Osteoblast (primary cell): ENCODE measurements around the gene POLR2I. TPM values are rescaled to one million over a fixed set of nuclear protein-coding genes. Genes with fewer than 3 reads are reported as not detected.
A peak's percentile ranks its signal among the peaks of the same experiment; 100 is the strongest.

Experiments
- DNase-seq: peaks from one replicate; pipeline ENCODE4 v3.0.0; 2011; ENCODE audit warnings: low spot score, mixed read lengths; ENCODE audit not compliant: insufficient read length; ENCODE audit errors: missing footprints
- H2AFZ ChIP-seq: 2 replicates; pipeline ENCODE4 v1.6.0; 2011; ENCODE audit warnings: mild to moderate bottlenecking, low read length
- H3K27ac ChIP-seq: 2 replicates; pipeline ENCODE4 v1.5.1; 2011; ENCODE audit warnings: mild to moderate bottlenecking, low read depth, low read length, moderate library complexity
- H3K27me3 ChIP-seq: 2 replicates; pipeline ENCODE4 v1.6.0; 2012; ENCODE audit warnings: mild to moderate bottlenecking, control low read depth, inconsistent platforms, low read length, moderate library complexity; ENCODE audit not compliant: insufficient read depth
- H3K36me3 ChIP-seq: 2 replicates; pipeline ENCODE4 v1.5.1; 2011; ENCODE audit warnings: mild to moderate bottlenecking, low read length, control low read depth, moderate library complexity; ENCODE audit not compliant: insufficient read depth
- H3K4me1 ChIP-seq: 2 replicates; pipeline ENCODE4 v1.5.1; 2011; ENCODE audit warnings: mild to moderate bottlenecking, low read length, control low read depth, moderate library complexity; ENCODE audit not compliant: insufficient read depth
- H3K4me2 ChIP-seq: 2 replicates; pipeline ENCODE4 v1.6.0; 2011; ENCODE audit warnings: mild to moderate bottlenecking, low read length; ENCODE audit not compliant: insufficient read depth
- H3K4me3 ChIP-seq: fragments of 200-600 bp; sonication (generic); 3 replicates; pipeline ENCODE4 v1.5.1; 2012; ENCODE audit warnings: mild to moderate bottlenecking, low read length, inconsistent platforms; ENCODE audit not compliant: insufficient read depth
- H3K79me2 ChIP-seq: 2 replicates; pipeline ENCODE4 v1.6.0; 2012; ENCODE audit warnings: mild to moderate bottlenecking, low read length, control low read depth, inconsistent platforms; ENCODE audit not compliant: insufficient read depth
- H3K9me3 ChIP-seq: 2 replicates; pipeline ENCODE4 v1.5.1; 2011; ENCODE audit warnings: low read depth, low read length, control low read depth
- H4K20me1 ChIP-seq: 2 replicates; pipeline ENCODE4 v1.6.0; 2012; ENCODE audit warnings: mild to moderate bottlenecking, low read length, control low read depth; ENCODE audit not compliant: insufficient read depth
- CTCF ChIP-seq: IDR thresholded peaks from 2 replicates; pipeline ENCODE4 v1.5.1; 2011; ENCODE audit warnings: mild to moderate bottlenecking, low read depth, low read length, moderate library complexity; ENCODE audit errors: extremely low read depth
- total RNA-seq: library from RNA; depleted of rRNA; stranded (reverse); fragments of >200 nt; gene quantifications from 2 replicates; pipeline ENCODE4 v1.2.3, GENCODE V29; 2012

POLR2I gene
- total RNA-seq, 1 donor = 22.4 TPM

DNA sequence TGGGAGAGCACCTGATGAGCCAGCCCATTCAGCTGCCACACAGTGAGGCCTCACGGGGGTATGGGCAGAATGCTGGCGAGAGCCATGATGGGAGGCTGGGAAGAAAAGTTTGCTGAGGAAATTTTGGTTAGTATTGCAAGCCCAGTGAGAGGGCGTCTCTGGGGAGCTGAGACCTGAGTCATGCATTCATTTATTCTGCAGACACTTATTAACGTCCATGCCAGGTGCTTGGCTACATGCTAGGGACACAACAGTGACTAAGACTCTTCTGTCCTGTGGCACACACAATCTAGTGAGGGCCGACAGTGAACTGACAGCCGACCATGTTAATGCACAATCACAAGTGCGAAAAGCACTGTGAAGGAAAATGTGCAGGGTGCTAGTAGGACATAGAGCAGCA is 32.8 kb downstream of the POLR2I start:
- DNase-seq = peak; percentile 61
- Histone ChIP-seq H3K4me1 (no peaks in the 10 kb centered on the region), H2AFZ (no peak overlapping the region), H3K4me2 (no peak overlapping the region), H3K9me3 (no peaks in the 10 kb centered on the region), H3K4me3 (no peak overlapping the region), H3K36me3 (peaks cover 35% of the 10 kb centered on the region), H4K20me1 (no peaks in the 10 kb centered on the region), H3K79me2 (no peaks in the 10 kb centered on the region), H3K27me3 (no peaks in the 10 kb centered on the region), H3K27ac (no peak overlapping the region)
- TF ChIP-seq CTCF = no peak

DNA sequence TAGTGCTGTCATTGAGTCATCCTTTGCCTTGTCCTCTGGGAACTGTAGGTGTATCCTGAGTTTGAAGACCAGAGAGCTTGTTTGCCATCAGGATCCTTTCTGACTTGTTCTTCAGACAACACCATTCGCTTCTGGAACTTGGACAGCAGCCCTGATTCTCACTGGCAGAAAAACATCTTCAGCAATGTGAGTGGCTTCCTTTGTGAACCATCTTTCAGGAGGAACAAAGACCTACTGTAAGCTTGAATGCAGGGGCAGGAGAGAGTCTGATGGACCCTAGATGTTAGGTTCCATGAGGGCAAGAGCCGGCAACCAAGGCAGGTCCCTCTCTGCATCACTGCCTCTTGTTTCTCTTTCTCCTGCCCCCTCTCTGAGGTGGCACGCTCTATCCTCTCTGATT is 33.3 kb downstream of the POLR2I start:
- no peak overlapping the region for H2AFZ ChIP-seq
- H3K27ac ChIP-seq = no peak overlapping the region
- DNase-seq = peak; percentile 27
- TF ChIP-seq CTCF = no peak
- peaks cover 31% of the 10 kb centered on the region for H3K36me3 ChIP-seq
- H3K4me1 ChIP-seq = no peaks in the 10 kb centered on the region
- no peaks in the 10 kb centered on the region for H4K20me1 ChIP-seq
- H3K4me3 ChIP-seq = no peak overlapping the region
- no peaks in the 10 kb centered on the region for H3K9me3 ChIP-seq
- no peak overlapping the region for H3K4me2 ChIP-seq
- H3K79me2 ChIP-seq = no peaks in the 10 kb centered on the region
- no peaks in the 10 kb centered on the region for H3K27me3 ChIP-seq

DNA sequence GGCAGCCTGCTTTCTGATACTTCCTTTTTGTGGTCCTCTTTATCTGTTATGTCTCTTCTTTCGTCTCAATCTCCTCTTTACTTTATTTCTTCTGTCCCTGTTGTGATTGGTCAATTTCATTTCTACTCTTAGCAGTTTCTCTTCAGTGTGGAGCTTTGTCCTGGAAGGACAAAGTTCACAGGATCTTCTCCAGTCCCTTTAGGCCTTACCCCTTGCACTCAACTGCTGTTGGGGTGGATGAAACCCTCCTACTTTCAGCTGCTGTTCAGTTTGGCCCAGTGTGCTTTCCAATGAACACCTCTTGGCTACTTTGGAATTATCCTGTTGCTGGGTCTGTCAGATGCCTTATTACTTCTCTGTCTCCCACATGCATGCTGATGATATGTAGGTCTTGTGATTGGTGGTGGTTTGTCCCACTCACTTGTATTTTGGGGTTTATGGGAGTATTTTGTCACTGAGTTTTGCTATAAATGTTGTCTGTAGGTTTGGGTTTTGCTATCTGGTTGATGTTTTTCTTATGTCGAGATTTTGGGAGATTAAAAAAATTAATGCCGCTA is 35.2 kb downstream of the POLR2I start:
- H2AFZ ChIP-seq = no peak overlapping the region
- no peaks in the 10 kb centered on the region for H3K79me2 ChIP-seq
- H3K4me2 ChIP-seq = no peak overlapping the region
- no peak overlapping the region for H3K4me3 ChIP-seq
- H3K27me3 ChIP-seq = no peaks in the 10 kb centered on the region
- H3K36me3 ChIP-seq = peaks cover 24% of the 10 kb centered on the region
- DNase-seq = no peak
- no peak overlapping the region for H3K27ac ChIP-seq
- H3K9me3 ChIP-seq = no peaks in the 10 kb centered on the region
- TF ChIP-seq CTCF = no peak
- no peaks in the 10 kb centered on the region for H4K20me1 ChIP-seq
- H3K4me1 ChIP-seq = no peaks in the 10 kb centered on the region

GRCh38 chr19:36073121-36073876 is 41.4 kb downstream of the POLR2I start:
- DNase-seq = no peak
- Histone ChIP-seq H3K36me3 (peaks cover 20% of the 10 kb centered on the region), H3K27ac (no peak overlapping the region), H4K20me1 (peaks cover 6% of the 10 kb centered on the region), H3K4me1 (peaks cover 4% of the 10 kb centered on the region), H3K79me2 (no peaks in the 10 kb centered on the region), H3K27me3 (no peaks in the 10 kb centered on the region), H3K4me2 (no peak overlapping the region), H3K9me3 (no peaks in the 10 kb centered on the region), H2AFZ (no peak overlapping the region), H3K4me3 (no peak overlapping the region)
- no peak for TF ChIP-seq CTCF
